Naive thymus-derived CD4-positive, alpha-beta T cell (primary cell): Measurements from ENCODE around the gene BRD9. TPM values are rescaled to one million over a fixed set of nuclear protein-coding genes. Genes with fewer than 3 reads are reported as not detected.

Source experiments
- ATAC-seq: fragments of 150-1000 bp; cut with Tn5 transposase; 2 replicates; pipeline ENCODE4 v1.10.0; 2021; ENCODE audit warnings: mild to moderate bottlenecking, moderate library complexity
- CTCF ChIA-PET: fragments of 350-600 bp; sonication (Branson Sonifier 250); formaldehyde crosslinking; loops from one replicate; lab custom pipeline; 2021; ENCODE audit warnings: antibody characterized with exemption; lab: Charles Lee
- POLR2A ChIA-PET: fragments of 350-600 bp; sonication (Branson Sonifier 250); formaldehyde crosslinking; loops from one replicate; lab custom pipeline; 2021; ENCODE audit warnings: antibody characterized with exemption, inconsistent platforms; lab: Charles Lee
- DNase-seq, 9 donors: peaks; one replicate each; pipeline versions ENCODE4 v3.0.0 to v3.0.0-alpha.2; 2020 to 2022; ENCODE audit warnings: mixed read lengths in 1 of 9
- H3K27ac ChIP-seq: one replicate; pipeline ENCODE4 v1.7.0; 2013; ENCODE audit warnings: mild to moderate bottlenecking, low read depth, low read length, moderate library complexity
- H3K27me3 ChIP-seq, 2 donors: one replicate each; pipeline ENCODE4 v1.7.0; 2013; ENCODE audit warnings: low read length in 2 of 2, mild to moderate bottlenecking in 2 of 2, moderate library complexity in 2 of 2; ENCODE audit not compliant: control insufficient read depth in 2 of 2, insufficient read depth in 2 of 2
- H3K36me3 ChIP-seq, 3 experiments: 1 replicate in 2 of 3; 2 replicates in 1 of 3; pipeline ENCODE4 v1.7.0; 2013; ENCODE audit warnings: low read length in 3 of 3, mild to moderate bottlenecking in 3 of 3, moderate library complexity in 1 of 3; ENCODE audit not compliant: insufficient read depth in 3 of 3, control insufficient read depth in 2 of 3
- H3K4me1 ChIP-seq, 2 donors: one replicate each; pipeline ENCODE4 v1.7.0; 2013; ENCODE audit warnings: low read length in 2 of 2, mild to moderate bottlenecking in 2 of 2, moderate library complexity in 1 of 2; ENCODE audit not compliant: control insufficient read depth in 2 of 2, insufficient read depth in 2 of 2
- H3K4me3 ChIP-seq: 2 replicates; pipeline ENCODE4 v1.7.0; 2013; ENCODE audit warnings: mild to moderate bottlenecking, low read length
- H3K9me3 ChIP-seq, 3 experiments: 1 replicate in 2 of 3; 2 replicates in 1 of 3; pipeline ENCODE4 v1.7.0; 2013; ENCODE audit warnings: low read length in 3 of 3; ENCODE audit not compliant: control insufficient read depth in 2 of 3
- H3K27ac Mint-ChIP-seq, 9 donors: one replicate each; pipeline ENCODE4 v1.8.0; 2020 to 2022; ENCODE audit warnings: mixed read lengths in 9 of 9, mild to moderate bottlenecking in 8 of 9, moderate library complexity in 5 of 9, inconsistent platforms in 2 of 9
- H3K27me3 Mint-ChIP-seq, 5 donors: one replicate each; pipeline ENCODE4 v1.8.0; 2021 to 2022; ENCODE audit warnings: mixed read lengths in 5 of 5, mild to moderate bottlenecking in 1 of 5
- H3K36me3 Mint-ChIP-seq, 5 donors: one replicate each; pipeline ENCODE4 v1.8.0; 2020 to 2022; ENCODE audit warnings: mixed read lengths in 5 of 5, mild to moderate bottlenecking in 3 of 5, inconsistent platforms in 1 of 5
- H3K4me1 Mint-ChIP-seq, 7 donors: one replicate each; pipeline ENCODE4 v1.8.0; 2020 to 2022; ENCODE audit warnings: mixed read lengths in 7 of 7, mild to moderate bottlenecking in 3 of 7, inconsistent platforms in 1 of 7
- H3K4me3 Mint-ChIP-seq, 10 donors: one replicate each; pipeline ENCODE4 v1.8.0; 2020 to 2022; ENCODE audit warnings: mild to moderate bottlenecking in 10 of 10, mixed read lengths in 10 of 10, moderate library complexity in 6 of 10, inconsistent platforms in 2 of 10
- H3K9me3 Mint-ChIP-seq, 11 donors: one replicate each; pipeline ENCODE4 v1.8.0; 2020 to 2022; ENCODE audit warnings: mixed read lengths in 11 of 11, mild to moderate bottlenecking in 4 of 11, inconsistent platforms in 1 of 11, moderate library complexity in 1 of 11
- intact Hi-C, 2 donors: fragments of 100-400 bp; cut with micrococcal nuclease; formaldehyde crosslinking; loops; one replicate each; pipeline ENCODE4 v1.15.1; 2023
- polyA plus RNA-seq, 2 donors: library from polyadenylated mRNA; unstranded; fragments of 300-500 nt; fragmentation: Illumina TruSeq; gene quantifications; one replicate each; pipeline ENCODE4 v1.2.3, GENCODE V29; 2021
- total RNA-seq, 6 experiments: library from RNA in 5 of 6; stranded (reverse) in 5 of 6; gene quantifications; 1 replicate in 5 of 6; 2 replicates in 1 of 6; pipeline ENCODE4 v1.2.3 and lab custom pipeline; 2021 to 2026

BRD9 gene
- total and polyA plus RNA-seq, 7 experiments from 2014 or later, result 10.6 to 93.2 (median 81.2) TPM

DNA sequence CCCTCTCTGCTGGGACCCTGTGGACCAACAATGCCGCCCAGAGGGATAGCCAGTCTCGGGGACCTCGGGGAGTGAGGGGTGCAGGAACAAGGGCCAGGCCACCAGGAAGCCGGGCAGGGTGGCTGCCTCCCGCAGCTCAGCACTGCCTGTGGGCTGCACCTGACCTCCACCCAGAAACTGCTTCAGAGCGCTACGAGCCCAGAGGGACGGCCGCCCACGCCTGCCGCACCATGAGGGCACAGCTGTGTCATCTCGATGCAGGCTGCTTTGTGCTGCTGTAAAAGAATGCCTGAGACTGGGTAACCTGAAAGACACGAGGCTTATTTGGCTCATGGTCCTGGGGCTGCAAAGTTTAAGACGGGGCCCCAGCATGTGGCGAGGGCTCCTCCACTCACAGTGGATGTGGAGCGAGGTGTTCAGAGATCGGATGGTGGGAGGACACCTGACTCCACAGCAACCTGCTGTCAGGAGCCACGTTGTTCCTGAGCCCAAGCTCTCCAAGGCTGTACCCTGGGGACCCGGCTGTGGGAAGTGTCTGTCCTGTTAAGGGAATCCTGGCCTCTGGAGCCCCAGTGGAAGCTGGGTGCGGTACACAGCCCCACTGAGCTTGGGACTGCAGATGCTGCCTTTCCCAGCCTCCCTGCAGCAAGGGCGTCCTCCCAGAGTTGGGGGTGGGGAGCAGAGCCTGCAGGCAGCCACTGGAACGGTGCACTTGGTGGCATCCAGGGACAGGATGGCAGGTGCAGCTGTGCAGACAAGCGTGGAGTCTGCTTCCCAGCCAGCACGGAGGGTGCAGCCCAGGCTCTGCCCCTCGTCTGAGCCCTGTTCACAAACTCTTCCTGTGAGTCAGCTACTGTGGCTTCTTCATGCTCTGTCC is 30.0 kb downstream of the BRD9 start:
- Mint-ChIP-seq H3K9me3 (no peaks in the 10 kb centered on the region), H3K27me3 (no peaks in the 10 kb centered on the region), H3K4me3 (no peak overlapping the region), H3K36me3 (peaks cover 5 to 22% (median 11%) of the 10 kb centered on the region in 5 donors), H3K4me1 (peaks cover 0 to 6% (median 0%) of the 10 kb centered on the region in 7 donors), H3K27ac (no peak overlapping the region)
- no peaks in the 10 kb centered on the region for H3K4me1 ChIP-seq
- no peak overlapping the region for H3K4me3 ChIP-seq
- DNase-seq (no peak), ATAC-seq (no peak)
- ChIA-PET POLR2A (no interaction called here), CTCF (interaction anchor here (0.5 kb wide), 1 partner anchor 354 kb away, joined by 3 read pairs; no protein-coding TSS in a partner anchor)
- no peak overlapping the region for H3K27ac ChIP-seq
- peaks cover 0 to 61% (median 13%) of the 10 kb centered on the region in 3 experiments for H3K36me3 ChIP-seq
- H3K27me3 ChIP-seq, result no peaks in the 10 kb centered on the region
- intact Hi-C loops, result no loop called here
- H3K9me3 ChIP-seq, result no peaks in the 10 kb centered on the region

GRCh38 chr5:861442-862366 is 30.9 kb downstream of the BRD9 start:
- intact Hi-C loops, result no loop called here
- no peak overlapping the region for H3K27ac Mint-ChIP-seq

DNA sequence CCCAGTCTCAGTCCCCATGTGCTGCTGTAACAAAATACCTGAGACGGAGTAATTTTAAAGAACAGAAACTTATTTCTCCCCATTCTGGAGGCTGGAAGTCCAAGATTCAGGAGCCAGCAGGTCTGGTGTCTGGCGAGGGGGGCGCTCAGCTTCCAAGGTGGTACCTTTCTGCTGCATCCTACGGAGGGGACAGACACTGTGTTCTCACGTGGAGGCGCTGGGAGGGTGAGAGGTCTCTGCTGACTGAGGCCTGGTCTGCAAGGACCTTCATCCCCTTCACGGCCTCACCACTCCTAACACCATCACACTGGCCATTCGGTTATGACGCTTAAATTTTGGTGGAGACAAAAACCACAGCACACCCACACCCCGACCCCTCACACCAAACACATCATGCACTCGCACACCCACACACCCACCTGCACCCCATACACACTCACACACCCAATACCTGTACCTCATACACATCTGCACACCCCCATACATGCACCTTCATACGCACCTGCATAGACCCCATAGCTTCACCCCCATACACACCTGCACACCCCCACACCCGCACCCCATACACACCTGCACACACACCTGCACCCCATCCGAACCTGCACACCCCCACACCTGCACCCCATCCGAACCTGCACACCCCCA is 32.0 kb downstream of the BRD9 start:
- Mint-ChIP-seq H3K4me1 (peaks cover 0 to 6% (median 0%) of the 10 kb centered on the region in 7 donors), H3K36me3 (peaks cover 0 to 7% (median 3%) of the 10 kb centered on the region in 5 donors), H3K27ac (peak overlapping the region in 1 of 9 donors; percentile 30), H3K9me3 (no peaks in the 10 kb centered on the region), H3K4me3 (peak overlapping the region in 1 of 10 donors; percentile 8), H3K27me3 (no peaks in the 10 kb centered on the region)
- ATAC-seq (peak; percentile 10), DNase-seq (no peak)
- CTCF ChIA-PET, result interaction anchor here (0.6 to 0.9 kb wide), 2 partner anchors 10 to 42 kb away, joined by 3 read pairs; no protein-coding TSS in a partner anchor
- no peaks in the 10 kb centered on the region for H3K27me3 ChIP-seq
- H3K36me3 ChIP-seq, result peaks cover 0 to 41% (median 10%) of the 10 kb centered on the region in 3 experiments
- POLR2A ChIA-PET, result no interaction called here
- no peaks in the 10 kb centered on the region for H3K9me3 ChIP-seq
- no peak overlapping the region for H3K27ac ChIP-seq
- H3K4me1 ChIP-seq, result no peaks in the 10 kb centered on the region
- no peak overlapping the region for H3K4me3 ChIP-seq
- intact Hi-C loops, result no loop called here

More at GRCh38 chr5:861442-862366, 30.9 kb downstream of the BRD9 start:
- Histone ChIP-seq H3K27me3 (no peaks in the 10 kb centered on the region), H3K36me3 (peaks cover 0 to 52% (median 13%) of the 10 kb centered on the region in 3 experiments), H3K4me3 (no peak overlapping the region), H3K4me1 (no peaks in the 10 kb centered on the region), H3K9me3 (no peaks in the 10 kb centered on the region), H3K27ac (no peak overlapping the region)
- no peaks in the 10 kb centered on the region for H3K9me3 Mint-ChIP-seq
- peaks cover 0 to 6% (median 0%) of the 10 kb centered on the region in 7 donors for H3K4me1 Mint-ChIP-seq
- ChIA-PET POLR2A (no interaction called here), CTCF (interaction anchor here (0.5 to 0.6 kb wide), 2 partner anchors 9 to 355 kb away, joined by 3 read pairs; no protein-coding TSS in a partner anchor)
- peaks cover 3 to 13% (median 10%) of the 10 kb centered on the region in 5 donors for H3K36me3 Mint-ChIP-seq
- ATAC-seq (no peak), DNase-seq (no peak)
- H3K27me3 Mint-ChIP-seq, result no peaks in the 10 kb centered on the region
- no peak overlapping the region for H3K4me3 Mint-ChIP-seq

DNA sequence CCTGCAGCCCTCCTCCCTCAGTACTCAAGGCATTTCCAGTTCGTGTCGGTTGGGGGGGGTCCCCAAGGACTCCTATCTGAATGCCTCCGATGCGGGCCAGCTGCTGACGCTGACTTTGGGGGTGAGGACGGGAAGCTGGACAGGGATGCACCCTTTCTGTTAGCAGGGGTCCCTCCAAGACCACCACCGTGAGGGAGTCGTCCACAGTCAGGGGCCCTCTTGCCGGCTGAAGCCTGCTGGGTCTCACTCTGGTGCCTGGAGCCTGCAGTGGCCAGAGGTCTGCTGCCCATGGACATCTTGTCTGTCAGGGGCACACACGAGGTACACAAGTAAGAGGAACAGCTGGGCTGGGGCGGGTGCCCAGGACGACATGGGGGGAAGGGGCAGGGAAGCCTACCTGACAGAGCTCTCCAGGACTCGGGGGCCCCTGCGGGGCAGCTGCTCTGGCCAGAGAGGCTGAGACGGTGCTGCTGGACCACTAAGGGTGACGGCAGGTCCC is 32.8 kb downstream of the BRD9 start:
- Mint-ChIP-seq H3K27me3 (no peaks in the 10 kb centered on the region), H3K4me1 (peaks cover 0 to 6% (median 0%) of the 10 kb centered on the region in 7 donors), H3K27ac (no peak overlapping the region), H3K36me3 (peaks cover 0 to 7% (median 3%) of the 10 kb centered on the region in 5 donors), H3K9me3 (no peaks in the 10 kb centered on the region), H3K4me3 (no peak overlapping the region)
- DNase-seq, result no peak
- CTCF ChIA-PET, result interaction anchor here (0.9 kb wide), 1 partner anchor 43 kb away, joined by 3 read pairs; no protein-coding TSS in a partner anchor
- H3K9me3 ChIP-seq, result no peaks in the 10 kb centered on the region
- H3K27ac ChIP-seq, result no peak overlapping the region
- H3K36me3 ChIP-seq, result peaks cover 0 to 33% (median 9%) of the 10 kb centered on the region in 3 experiments
- intact Hi-C loops, result no loop called here
- H3K27me3 ChIP-seq, result no peaks in the 10 kb centered on the region
- no peak for ATAC-seq
- no peak overlapping the region for H3K4me3 ChIP-seq
- no peaks in the 10 kb centered on the region for H3K4me1 ChIP-seq
- POLR2A ChIA-PET, result no interaction called here

- no peaks in the 10 kb centered on the region for H3K4me1 ChIP-seq
- POLR2A ChIA-PET, result no interaction called here
- ATAC-seq, result no peak
- H3K27ac Mint-ChIP-seq, result peak overlapping the region in 1 of 9 donors; percentile 53
- H3K36me3 Mint-ChIP-seq, result peaks cover 0 to 7% (median 3%) of the 10 kb centered on the region in 5 donors
- no peak overlapping the region for H3K27ac ChIP-seq
- H3K9me3 Mint-ChIP-seq, result no peaks in the 10 kb centered on the region
- H3K4me1 Mint-ChIP-seq, result peaks cover 0 to 9% (median 0%) of the 10 kb centered on the region in 7 donors
- H3K9me3 ChIP-seq, result no peaks in the 10 kb centered on the region
- H3K4me3 Mint-ChIP-seq, result no peak overlapping the region
- H3K36me3 ChIP-seq, result peaks cover 0 to 28% (median 9%) of the 10 kb centered on the region in 3 experiments
- no peaks in the 10 kb centered on the region for H3K27me3 ChIP-seq
- no peaks in the 10 kb centered on the region for H3K27me3 Mint-ChIP-seq
- intact Hi-C loops, result no loop called here
- DNase-seq, result no peak
- no peak overlapping the region for H3K4me3 ChIP-seq
- CTCF ChIA-PET, result no interaction called here
These were observed 33.2 kb downstream of the BRD9 start for GRCh38 chr5:859391-859790.

DNA sequence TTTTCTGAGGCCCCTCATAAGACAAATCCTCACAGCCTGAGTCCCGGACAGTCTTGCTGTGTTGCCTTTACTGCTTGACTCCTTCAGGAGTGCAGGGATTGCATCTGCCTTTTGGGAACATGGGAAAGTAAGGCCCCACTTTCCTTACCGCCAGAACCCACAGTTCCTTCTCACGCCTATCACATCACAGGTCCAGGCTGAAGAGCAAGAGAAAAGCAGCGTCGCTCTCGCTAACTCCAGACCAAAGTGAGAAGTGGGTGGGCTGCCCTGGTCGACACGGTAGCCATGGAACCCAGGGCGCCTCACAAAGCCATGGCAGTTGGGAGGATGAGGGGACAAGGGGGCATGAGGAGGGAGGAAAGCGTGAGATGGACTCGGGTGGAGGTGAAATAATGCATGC is 33.9 kb downstream of the BRD9 start:
- no peak overlapping the region for H3K4me3 Mint-ChIP-seq
- CTCF ChIA-PET, result no interaction called here
- no peak for DNase-seq

More for the DNA sequence above, 33.9 kb downstream of the BRD9 start:
- Histone ChIP-seq H3K27me3 (no peaks in the 10 kb centered on the region), H3K4me1 (no peaks in the 10 kb centered on the region), H3K4me3 (no peak overlapping the region), H3K36me3 (peaks cover 0 to 22% (median 4%) of the 10 kb centered on the region in 3 experiments), H3K27ac (no peak overlapping the region), H3K9me3 (no peaks in the 10 kb centered on the region)
- Mint-ChIP-seq H3K27me3 (no peaks in the 10 kb centered on the region), H3K27ac (no peak overlapping the region), H3K9me3 (no peaks in the 10 kb centered on the region), H3K4me1 (peaks cover 0 to 11% (median 0%) of the 10 kb centered on the region in 7 donors), H3K36me3 (peaks cover 0 to 4% (median 0%) of the 10 kb centered on the region in 5 donors)
- ATAC-seq, result no peak
- intact Hi-C loops, result no loop called here
- POLR2A ChIA-PET, result no interaction called here
